GM12878 (cell line): ENCODE measurements around the gene RIPK4. TPM values are rescaled to one million over a fixed set of nuclear protein-coding genes. Genes with fewer than 3 reads are reported as not detected.

Experiments
- FOXK2 ChIP-seq: fragments of 450-650 bp; IDR thresholded peaks from 2 replicates; pipeline ENCODE4 v1.6.1; 2017; ENCODE audit warnings: mild to moderate bottlenecking, moderate library complexity
- HDAC6 ChIP-seq: fragments of 200-600 bp; sonication (generic); IDR thresholded peaks from one replicate; pipeline ENCODE4 v1.8.0; 2017; ENCODE audit warnings: antibody characterized with exemption; ENCODE audit not compliant: unreplicated experiment
- MTA3 ChIP-seq: IDR thresholded peaks from 2 replicates; pipeline ENCODE4 v1.6.1; 2012; ENCODE audit warnings: low read length, inconsistent platforms, borderline replicate concordance
- SPI1 ChIP-seq: IDR thresholded peaks from 2 replicates; pipeline ENCODE4 v1.6.1; 2011; ENCODE audit warnings: low read depth, mild to moderate bottlenecking, low read length, moderate library complexity, borderline replicate concordance; ENCODE audit not compliant: insufficient read depth
- polyA plus RNA-seq, 11 experiments: library from polyadenylated mRNA; depleted of rRNA in 4 of 11; unstranded in 6 of 11; stranded (reverse) in 5 of 11; fragments of >200 nt; fragmentation: Nextera tagmentation in 4 of 11; fragmentation: Illumina TruSeq in 1 of 11; extraction: Ambion mirVana in 4 of 11; extraction: Trizol in 1 of 11; gene quantifications; 1 replicate in 1 of 11; 2 replicates in 10 of 11; pipeline versions ENCODE4 v1.2.1 to v1.2.3, GENCODE V29; 2011 to 2016; ENCODE audit warnings: inconsistent platforms in 2 of 11, missing spikeins in 2 of 11, low read depth in 1 of 11
- total RNA-seq, 4 experiments: library from RNA; depleted of rRNA in 3 of 4; stranded (reverse); fragments of >200 nt in 3 of 4; fragmentation: Illumina TruSeq in 1 of 4; extraction: Trizol in 1 of 4; gene quantifications; 2 replicates each; pipeline versions ENCODE4 v1.2.1 to v1.2.3, GENCODE V29; 2013 to 2021
- TF ChIP-seq, protein P1 (sequence below): IDR thresholded peaks from 2 replicates; pipeline ENCODE4 v1.6.1; 2012; ENCODE audit warnings: improper control_type of control experiment, low read depth, low read length; ENCODE audit not compliant: insufficient replicate concordance
- TF ChIP-seq, protein P2 (sequence below): fragments of 450-650 bp; IDR thresholded peaks from 2 replicates; pipeline ENCODE4 v1.6.1; 2018; ENCODE audit warnings: borderline replicate concordance, mild to moderate bottlenecking; ENCODE audit not compliant: partially characterized antibody
- TF ChIP-seq, protein P3 (sequence below): fragments of 450-650 bp; IDR thresholded peaks from 2 replicates; pipeline ENCODE4 v1.6.1; 2016; ENCODE audit warnings: mild to moderate bottlenecking, moderate library complexity, borderline replicate concordance
- TF ChIP-seq, protein P4 (sequence below): fragments of 450-650 bp; IDR thresholded peaks from 2 replicates; pipeline ENCODE4 v1.6.1; 2017; ENCODE audit warnings: mild to moderate bottlenecking, moderate library complexity
- TF ChIP-seq, protein P5 (sequence below): IDR thresholded peaks from 2 replicates; pipeline ENCODE4 v1.6.1; 2011; ENCODE audit warnings: borderline replicate concordance, low read depth, mild to moderate bottlenecking, moderate library complexity, mixed read lengths, low read length; ENCODE audit not compliant: insufficient read depth; ENCODE audit errors: extremely low read length

Gene RIPK4
- total and polyA plus RNA-seq, 10 of the 15 experiments (the other 5 are each of a cell fraction or from before 2014, with no cell fraction given): 0.05 TPM; not detected in 9

DNA sequence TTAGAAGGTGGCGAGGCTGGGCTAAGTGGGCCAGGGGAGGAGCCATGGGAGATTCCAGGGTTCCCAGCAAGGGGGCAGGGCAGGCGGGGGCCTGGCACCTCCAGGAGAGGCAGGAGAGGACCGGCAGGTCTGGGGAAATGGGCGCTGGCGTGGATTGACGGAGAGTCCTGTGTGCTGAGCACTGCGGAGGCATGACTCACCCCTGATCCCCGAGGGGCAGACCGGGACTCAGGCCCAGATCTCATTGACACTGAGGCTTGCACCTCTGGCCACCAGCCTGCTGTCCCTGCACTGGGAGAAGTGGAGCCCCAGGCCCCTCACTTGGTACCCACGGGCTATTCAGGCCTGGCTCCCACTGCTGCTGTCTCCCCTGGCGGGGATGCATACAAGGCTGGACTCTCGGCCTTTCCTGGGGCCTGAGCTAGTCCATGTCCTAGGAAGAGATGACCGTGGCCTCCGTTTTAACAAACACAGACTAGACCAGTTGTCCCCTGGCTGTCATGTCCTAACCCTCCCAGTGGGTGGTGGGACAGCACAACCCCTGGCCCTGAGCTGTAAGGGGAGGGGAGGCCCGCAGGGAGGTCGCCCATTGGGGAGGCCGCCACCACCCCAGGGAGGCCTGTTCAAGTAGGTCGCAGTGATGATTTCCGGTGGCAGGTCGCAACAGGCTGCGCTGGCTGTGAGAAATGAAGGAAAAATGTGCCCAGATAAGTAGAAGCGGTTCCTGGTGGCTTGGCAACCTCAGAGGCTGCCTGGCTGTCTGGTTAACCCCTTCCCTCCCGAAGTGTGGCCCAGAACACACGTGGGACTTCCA lies 39.7 kb downstream of the RIPK4 start (continued):
- no peak for TF ChIP-seq FOXK2
- TF ChIP-seq, protein P1, sequence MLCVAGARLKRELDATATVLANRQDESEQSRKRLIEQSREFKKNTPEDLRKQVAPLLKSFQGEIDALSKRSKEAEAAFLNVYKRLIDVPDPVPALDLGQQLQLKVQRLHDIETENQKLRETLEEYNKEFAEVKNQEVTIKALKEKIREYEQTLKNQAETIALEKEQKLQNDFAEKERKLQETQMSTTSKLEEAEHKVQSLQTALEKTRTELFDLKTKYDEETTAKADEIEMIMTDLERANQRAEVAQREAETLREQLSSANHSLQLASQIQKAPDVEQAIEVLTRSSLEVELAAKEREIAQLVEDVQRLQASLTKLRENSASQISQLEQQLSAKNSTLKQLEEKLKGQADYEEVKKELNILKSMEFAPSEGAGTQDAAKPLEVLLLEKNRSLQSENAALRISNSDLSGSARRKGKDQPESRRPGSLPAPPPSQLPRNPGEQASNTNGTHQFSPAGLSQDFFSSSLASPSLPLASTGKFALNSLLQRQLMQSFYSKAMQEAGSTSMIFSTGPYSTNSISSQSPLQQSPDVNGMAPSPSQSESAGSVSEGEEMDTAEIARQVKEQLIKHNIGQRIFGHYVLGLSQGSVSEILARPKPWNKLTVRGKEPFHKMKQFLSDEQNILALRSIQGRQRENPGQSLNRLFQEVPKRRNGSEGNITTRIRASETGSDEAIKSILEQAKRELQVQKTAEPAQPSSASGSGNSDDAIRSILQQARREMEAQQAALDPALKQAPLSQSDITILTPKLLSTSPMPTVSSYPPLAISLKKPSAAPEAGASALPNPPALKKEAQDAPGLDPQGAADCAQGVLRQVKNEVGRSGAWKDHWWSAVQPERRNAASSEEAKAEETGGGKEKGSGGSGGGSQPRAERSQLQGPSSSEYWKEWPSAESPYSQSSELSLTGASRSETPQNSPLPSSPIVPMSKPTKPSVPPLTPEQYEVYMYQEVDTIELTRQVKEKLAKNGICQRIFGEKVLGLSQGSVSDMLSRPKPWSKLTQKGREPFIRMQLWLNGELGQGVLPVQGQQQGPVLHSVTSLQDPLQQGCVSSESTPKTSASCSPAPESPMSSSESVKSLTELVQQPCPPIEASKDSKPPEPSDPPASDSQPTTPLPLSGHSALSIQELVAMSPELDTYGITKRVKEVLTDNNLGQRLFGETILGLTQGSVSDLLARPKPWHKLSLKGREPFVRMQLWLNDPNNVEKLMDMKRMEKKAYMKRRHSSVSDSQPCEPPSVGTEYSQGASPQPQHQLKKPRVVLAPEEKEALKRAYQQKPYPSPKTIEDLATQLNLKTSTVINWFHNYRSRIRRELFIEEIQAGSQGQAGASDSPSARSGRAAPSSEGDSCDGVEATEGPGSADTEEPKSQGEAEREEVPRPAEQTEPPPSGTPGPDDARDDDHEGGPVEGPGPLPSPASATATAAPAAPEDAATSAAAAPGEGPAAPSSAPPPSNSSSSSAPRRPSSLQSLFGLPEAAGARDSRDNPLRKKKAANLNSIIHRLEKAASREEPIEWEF: no peak
- no peak for TF ChIP-seq MTA3
- no peak for TF ChIP-seq HDAC6
- TF ChIP-seq, protein P2, sequence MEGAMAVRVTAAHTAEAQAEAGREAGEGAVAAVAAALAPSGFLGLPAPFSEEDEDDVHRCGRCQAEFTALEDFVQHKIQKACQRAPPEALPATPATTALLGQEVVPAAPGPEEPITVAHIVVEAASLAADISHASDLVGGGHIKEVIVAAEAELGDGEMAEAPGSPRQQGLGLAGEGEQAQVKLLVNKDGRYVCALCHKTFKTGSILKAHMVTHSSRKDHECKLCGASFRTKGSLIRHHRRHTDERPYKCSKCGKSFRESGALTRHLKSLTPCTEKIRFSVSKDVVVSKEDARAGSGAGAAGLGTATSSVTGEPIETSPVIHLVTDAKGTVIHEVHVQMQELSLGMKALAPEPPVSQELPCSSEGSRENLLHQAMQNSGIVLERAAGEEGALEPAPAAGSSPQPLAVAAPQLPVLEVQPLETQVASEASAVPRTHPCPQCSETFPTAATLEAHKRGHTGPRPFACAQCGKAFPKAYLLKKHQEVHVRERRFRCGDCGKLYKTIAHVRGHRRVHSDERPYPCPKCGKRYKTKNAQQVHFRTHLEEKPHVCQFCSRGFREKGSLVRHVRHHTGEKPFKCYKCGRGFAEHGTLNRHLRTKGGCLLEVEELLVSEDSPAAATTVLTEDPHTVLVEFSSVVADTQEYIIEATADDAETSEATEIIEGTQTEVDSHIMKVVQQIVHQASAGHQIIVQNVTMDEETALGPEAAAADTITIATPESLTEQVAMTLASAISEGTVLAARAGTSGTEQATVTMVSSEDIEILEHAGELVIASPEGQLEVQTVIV: no peak
- TF ChIP-seq, protein P3, sequence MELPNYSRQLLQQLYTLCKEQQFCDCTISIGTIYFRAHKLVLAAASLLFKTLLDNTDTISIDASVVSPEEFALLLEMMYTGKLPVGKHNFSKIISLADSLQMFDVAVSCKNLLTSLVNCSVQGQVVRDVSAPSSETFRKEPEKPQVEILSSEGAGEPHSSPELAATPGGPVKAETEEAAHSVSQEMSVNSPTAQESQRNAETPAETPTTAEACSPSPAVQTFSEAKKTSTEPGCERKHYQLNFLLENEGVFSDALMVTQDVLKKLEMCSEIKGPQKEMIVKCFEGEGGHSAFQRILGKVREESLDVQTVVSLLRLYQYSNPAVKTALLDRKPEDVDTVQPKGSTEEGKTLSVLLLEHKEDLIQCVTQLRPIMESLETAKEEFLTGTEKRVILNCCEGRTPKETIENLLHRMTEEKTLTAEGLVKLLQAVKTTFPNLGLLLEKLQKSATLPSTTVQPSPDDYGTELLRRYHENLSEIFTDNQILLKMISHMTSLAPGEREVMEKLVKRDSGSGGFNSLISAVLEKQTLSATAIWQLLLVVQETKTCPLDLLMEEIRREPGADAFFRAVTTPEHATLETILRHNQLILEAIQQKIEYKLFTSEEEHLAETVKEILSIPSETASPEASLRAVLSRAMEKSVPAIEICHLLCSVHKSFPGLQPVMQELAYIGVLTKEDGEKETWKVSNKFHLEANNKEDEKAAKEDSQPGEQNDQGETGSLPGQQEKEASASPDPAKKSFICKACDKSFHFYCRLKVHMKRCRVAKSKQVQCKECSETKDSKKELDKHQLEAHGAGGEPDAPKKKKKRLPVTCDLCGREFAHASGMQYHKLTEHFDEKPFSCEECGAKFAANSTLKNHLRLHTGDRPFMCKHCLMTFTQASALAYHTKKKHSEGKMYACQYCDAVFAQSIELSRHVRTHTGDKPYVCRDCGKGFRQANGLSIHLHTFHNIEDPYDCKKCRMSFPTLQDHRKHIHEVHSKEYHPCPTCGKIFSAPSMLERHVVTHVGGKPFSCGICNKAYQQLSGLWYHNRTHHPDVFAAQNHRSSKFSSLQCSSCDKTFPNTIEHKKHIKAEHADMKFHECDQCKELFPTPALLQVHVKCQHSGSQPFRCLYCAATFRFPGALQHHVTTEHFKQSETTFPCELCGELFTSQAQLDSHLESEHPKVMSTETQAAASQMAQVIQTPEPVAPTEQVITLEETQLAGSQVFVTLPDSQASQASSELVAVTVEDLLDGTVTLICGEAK: no peak
- no peak for TF ChIP-seq SPI1
- TF ChIP-seq, protein P4, sequence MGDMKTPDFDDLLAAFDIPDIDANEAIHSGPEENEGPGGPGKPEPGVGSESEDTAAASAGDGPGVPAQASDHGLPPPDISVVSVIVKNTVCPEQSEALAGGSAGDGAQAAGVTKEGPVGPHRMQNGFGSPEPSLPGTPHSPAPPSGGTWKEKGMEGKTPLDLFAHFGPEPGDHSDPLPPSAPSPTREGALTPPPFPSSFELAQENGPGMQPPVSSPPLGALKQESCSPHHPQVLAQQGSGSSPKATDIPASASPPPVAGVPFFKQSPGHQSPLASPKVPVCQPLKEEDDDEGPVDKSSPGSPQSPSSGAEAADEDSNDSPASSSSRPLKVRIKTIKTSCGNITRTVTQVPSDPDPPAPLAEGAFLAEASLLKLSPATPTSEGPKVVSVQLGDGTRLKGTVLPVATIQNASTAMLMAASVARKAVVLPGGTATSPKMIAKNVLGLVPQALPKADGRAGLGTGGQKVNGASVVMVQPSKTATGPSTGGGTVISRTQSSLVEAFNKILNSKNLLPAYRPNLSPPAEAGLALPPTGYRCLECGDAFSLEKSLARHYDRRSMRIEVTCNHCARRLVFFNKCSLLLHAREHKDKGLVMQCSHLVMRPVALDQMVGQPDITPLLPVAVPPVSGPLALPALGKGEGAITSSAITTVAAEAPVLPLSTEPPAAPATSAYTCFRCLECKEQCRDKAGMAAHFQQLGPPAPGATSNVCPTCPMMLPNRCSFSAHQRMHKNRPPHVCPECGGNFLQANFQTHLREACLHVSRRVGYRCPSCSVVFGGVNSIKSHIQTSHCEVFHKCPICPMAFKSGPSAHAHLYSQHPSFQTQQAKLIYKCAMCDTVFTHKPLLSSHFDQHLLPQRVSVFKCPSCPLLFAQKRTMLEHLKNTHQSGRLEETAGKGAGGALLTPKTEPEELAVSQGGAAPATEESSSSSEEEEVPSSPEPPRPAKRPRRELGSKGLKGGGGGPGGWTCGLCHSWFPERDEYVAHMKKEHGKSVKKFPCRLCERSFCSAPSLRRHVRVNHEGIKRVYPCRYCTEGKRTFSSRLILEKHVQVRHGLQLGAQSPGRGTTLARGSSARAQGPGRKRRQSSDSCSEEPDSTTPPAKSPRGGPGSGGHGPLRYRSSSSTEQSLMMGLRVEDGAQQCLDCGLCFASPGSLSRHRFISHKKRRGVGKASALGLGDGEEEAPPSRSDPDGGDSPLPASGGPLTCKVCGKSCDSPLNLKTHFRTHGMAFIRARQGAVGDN: no peak
- TF ChIP-seq, protein P5, sequence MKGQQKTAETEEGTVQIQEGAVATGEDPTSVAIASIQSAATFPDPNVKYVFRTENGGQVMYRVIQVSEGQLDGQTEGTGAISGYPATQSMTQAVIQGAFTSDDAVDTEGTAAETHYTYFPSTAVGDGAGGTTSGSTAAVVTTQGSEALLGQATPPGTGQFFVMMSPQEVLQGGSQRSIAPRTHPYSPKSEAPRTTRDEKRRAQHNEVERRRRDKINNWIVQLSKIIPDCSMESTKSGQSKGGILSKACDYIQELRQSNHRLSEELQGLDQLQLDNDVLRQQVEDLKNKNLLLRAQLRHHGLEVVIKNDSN: no peak
